Stimulated activated CD4-positive, alpha-beta T cell treated with anti-CD3 and anti-CD28 coated beads, Interleukin-2, amount 100 ng/mL, for 48 hours (primary cell): ENCODE results near the gene COL5A1.
"Not testable (repeated sequence)": the region's sequence is repeated elsewhere in the genome, so short reads cannot be mapped to it uniquely, and the experiment has no call there.

Experiments
- DNase-seq, 2 donors: peaks; one replicate each; pipeline ENCODE4 v3.0.0-alpha.2; 2020

COL5A1 gene

DNA sequence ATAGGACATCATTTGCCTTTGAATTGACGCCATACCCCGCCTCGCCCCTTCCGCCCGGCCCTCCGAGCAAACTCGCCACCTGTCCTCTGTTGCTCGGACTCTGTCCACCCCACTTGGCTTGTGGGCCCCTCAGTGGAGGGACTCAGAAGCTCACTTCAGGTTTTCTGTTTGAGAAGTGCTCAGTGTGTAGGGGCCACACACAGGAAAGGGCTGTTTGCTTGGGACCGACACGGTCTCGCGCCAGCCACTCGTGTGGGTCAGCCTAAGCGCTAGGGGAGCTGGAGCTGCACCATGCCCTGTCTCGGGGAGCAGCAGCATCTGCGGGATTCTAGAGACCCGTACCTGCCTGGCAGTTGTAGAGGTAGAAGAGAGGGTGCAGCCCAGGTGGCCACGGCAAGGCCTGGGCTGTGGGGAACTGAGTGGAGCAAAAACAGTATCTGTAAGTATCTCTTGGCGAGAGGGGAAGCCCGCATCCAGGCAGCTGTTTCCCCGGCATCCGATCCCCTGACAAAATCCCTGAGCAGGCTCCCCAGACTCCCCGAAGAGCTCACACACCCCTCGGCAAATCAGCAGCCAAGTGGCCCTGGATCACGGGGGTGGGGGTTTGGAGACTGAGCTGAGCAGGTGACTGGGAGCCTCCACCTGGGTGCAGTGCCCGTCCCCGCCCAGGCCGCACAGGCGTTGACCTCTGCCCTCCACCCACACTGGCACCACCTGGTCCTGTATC lies 52.2 kb downstream of the COL5A1 start:
- no peak for DNase-seq

DNA sequence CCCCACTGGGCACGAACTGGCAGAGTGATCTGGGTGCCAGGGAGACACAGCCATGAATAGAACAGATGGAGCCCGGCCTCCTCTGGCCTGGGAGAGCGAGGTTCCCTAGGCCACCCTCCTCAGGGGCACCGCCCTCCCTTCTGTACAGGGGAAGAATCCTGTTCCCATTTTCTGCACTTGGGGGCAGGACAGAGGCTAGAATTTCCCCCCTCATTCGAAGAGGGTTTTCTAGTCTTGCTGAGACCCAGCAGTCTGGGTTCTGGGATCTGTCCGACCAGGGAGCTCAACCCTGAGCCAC lies 52.7 kb downstream of the COL5A1 start:
- no peak for DNase-seq

DNA sequence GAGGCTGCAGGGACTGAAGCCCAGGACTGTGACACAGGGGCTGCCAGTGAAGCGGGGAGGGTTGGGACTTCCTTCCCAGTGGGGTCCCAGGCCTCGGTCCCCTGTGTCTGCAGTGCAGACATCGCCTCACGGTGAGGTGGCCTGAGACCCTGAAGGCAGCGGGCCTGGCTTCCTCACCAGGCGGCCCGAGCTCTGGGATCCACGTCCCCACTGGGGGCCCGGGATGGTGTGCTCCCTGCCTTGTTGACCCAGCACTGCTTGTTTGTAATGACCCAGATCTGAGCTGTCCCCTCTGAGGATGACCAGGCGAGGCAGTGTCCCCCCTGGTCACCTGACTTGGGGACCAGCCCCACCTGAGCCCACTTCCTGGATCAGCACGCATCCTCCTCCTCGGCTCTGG lies 53.1 kb downstream of the COL5A1 start:
- no peak for DNase-seq

DNA sequence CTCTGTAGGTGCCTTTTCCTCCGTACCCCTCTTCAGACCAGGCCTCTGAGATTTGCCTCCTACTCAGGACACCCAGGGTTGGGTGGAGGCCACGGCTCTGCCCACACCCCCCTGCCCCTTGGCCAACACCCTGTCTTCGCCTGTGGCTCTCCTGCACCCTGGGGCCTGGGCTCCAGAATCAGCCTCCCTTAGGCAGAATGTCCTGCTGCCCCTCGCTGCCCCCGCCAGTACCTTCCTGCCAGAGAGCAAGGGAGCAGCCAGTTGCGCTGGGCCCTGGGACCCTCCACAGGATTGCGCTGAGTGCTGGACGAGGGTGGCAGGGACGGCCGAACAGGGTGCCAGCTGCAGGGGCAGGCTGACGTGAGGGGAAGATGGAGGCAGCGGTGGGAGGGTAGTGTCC lies 53.5 kb downstream of the COL5A1 start:
- DNase-seq: no peak

DNA sequence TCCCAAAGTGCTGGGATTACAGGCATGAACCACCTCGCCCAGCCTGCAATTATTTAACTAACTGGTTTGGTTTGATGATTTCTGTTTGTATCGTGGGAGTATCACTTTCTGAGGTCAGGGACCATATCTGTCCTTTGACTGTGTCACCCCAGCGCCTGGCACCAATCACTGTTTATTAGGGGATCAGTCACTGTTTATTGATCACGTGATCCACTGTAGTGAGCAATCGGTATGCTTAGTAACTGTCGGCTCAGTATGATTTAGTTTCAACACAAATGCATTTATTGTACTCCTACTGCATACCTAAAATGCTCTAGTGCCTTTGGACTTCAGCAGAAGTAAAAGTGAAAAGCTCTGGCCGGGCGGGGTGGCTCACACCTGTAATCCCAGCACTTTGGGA lies 54.8 kb downstream of the COL5A1 start:
- DNase-seq: no peak

DNA sequence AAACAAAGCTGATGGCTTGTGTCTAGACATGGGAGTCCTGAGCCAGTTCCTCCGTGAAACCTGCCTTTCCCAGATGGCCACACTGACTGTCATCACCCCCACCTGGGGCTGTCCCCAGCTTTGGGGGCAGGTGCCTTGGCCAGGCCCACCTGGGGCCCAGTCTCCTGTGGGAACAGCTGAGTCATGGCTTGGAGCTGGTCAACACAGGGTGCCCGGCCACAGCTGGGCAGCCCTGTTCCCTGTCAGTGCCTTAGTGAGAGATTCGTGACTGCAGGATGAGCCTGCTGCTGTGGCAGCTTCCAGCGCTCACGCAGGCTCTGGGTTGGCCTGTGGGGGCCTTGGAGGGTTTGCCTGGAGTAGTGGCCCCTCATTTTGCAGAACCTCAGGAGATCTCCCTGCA lies 56.5 kb downstream of the COL5A1 start:
- DNase-seq: no peak

DNA sequence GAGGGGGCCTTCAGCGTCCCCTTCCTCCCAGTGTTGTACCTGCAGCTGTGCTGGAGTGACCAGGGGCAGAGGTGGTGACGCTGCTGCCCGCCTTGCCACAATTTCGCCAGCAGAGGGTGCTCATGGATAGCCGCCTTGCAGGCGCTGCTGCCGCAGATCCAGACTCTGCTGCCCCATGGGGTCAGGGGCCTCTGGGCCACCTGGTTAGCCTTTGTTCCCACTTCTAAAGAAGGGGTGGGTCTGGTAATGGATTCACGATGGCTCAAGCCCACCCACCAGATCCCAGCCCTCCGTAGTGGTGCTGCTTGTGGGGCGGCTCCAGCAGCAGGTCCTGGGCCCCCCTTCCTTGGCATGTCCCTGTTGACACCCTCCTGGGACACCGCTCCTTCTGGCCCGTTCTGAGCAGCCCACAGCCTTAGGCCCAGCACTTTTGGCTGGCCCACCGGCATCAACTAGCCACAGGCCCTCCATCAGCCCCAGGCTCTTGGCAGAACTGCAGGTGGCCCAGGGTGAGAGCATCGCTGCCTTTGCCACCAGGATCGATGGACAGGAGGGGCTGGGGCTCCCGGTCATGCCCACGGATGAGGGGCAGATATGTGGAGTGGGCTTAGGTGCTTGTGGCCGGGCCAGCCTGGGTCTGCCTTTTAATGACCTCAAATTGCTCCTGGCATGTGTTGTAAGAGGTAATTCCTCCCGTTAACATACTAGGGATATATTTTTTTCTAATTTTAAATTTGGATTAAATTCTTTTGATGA lies 57.2 kb downstream of the COL5A1 start:
- DNase-seq: peak; percentile 54 to 69

DNA sequence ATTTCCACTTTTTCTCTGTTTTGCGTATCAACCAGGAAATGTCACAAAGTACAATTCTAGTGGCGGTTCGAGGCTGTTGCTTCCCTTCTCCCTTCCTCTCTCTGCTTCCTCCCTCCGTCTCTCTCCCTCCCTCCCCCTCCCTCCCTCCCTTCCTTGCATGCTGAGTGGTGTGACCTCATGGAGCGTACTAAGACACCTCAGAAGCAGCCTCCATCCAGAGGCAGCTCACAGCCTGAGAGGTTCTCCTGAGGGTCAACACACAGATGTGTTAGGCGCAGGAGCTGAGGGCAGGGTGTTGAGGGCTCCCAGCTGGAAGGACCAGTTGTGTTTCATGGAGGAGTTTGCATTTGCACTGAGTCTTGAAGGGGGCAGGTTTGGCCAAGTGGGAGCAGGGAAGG lies 57.7 kb downstream of the COL5A1 start:
- DNase-seq: no peak

GRCh38 chr9:134700636-134701350 lies 59.2 kb downstream of the COL5A1 start:
- no peak for DNase-seq

DNA sequence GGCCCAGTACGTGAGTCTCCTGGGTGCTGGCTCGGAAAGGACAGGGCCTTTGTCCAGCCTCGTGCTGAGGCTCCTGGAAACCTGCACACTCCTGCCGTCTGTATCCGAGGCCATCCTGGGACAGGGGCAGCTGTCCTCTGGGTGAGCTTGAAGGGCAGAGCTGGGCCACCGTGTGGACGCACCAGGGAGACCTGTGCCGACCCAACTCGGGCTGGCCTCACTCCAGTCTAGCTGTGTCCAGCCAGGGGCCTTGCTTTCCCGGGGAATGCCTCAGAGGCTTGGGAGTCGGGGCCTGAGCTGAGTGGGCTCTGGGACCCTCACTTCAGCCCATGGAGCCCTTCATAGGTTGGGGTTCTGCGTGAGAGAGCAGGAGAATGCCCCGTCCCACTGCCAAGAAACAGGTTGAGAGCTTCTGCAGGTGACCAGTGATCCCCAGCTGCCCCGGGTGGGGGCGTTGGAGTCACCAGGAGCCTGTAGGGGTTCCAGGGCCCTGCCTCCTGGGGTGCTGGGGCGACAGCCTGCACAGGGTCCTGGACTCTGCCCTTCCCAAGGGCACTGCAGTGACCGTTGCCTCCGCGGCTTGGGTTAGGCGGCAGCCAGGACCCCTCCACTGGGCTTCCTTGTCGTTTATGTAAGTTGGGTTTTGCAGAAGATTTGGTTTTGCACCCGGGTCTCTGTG lies 60.1 kb downstream of the COL5A1 start:
- no peak for DNase-seq

GRCh38 chr9:134702291-134702690 lies 60.7 kb downstream of the COL5A1 start:
- DNase-seq: no peak

DNA sequence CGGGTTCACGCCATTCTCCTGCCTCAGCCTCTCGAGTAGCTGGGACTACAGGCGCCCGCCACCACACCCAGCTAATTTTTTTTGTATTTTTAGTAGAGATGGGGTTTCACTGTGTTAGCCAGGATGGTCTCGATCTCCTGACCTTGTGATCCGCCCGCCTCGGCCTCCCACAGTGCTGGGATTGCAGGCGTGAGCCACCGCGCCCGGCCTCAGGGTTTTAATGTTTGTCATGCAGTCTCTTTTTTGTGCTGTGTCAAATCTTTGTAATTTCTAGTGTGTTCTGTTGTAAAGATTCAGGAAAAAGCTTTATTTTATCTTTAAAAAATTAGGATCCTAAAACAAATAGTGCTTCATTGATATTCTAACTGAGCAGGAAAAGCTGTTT lies 62.1 kb downstream of the COL5A1 start:
- DNase-seq: not testable (repeated sequence)

GRCh38 chr9:134704498-134704897 lies 62.9 kb downstream of the COL5A1 start:
- DNase-seq: no peak

DNA sequence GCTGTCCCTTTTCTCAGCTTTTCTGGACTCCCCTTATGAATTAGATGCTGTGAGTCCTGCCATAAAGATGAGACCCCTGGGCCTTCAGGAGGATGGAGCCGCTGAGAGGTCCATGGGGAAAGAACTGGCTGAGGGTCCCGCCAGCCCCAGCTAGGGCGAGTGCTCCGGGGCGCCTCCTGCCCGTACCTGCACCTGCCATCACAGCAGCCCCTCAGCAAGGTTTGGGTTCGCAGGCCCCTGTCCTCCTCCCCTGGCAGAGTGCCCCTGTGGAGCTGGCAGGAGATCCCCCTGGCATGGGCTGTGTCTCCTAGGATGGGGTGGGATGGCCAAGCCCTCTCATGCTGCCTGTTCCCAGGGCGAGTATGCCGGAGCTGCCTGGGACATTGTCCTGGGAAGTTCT lies 64.2 kb downstream of the COL5A1 start:
- no peak for DNase-seq

- DNase-seq: no peak
Measured at GRCh38 chr9:134706522-134706921, 64.9 kb downstream of the COL5A1 start.

DNA sequence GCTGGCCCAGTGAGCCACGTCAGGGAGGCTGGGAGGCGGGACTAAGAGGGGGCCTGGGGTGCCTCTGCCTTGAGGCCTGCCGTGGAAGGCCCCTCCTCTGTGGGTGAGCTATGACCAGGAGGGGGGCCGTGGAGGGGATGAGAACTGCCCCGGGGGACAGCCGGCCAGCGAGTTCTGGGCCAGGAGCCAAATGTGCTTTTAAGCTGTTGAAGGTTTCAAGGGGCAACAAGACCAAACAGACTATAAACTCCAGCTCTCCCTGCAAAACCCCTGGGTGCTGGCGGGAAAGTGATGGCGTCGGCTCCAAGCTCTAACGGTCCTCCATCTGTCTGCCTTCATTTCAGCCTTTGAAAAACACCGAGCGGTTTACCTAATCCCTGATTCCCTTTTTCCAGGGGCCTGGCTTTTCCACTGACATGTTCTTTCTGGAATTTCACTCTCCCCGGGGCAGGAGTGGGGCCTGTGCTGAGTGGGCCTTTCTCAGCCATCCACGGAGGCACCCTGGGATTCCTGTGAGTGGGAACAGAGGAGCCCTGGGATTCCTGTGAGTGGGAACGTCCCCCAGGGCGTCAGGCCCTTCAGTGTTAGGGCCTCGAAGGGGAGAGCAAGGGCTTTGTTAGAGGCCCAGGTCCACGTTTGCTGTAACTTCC lies 65.6 kb downstream of the COL5A1 start:
- DNase-seq: no peak

- no peak for DNase-seq
Measured at GRCh38 chr9:134707731-134708671, 66.4 kb downstream of the COL5A1 start.

DNA sequence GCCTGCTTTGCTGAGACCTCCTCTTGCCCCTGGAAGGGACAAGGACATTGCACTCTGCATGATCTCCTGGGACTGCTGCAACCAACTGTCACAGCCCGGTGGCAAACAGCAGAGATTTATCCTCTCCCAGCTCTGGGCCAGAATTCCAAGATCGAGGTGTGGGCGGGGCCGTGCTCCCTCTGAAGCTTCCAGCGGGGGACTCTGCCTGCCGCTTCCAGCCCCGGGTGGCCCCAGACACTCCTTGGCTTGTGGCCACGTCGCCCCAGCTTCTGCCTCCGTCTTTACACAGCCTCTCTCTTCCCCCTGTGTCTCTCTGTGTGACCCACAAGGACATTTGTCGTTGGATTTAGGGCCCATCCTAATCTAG lies 67.1 kb downstream of the COL5A1 start:
- no peak for DNase-seq

- DNase-seq: no peak
Measured at GRCh38 chr9:134709512-134710270, 68.1 kb downstream of the COL5A1 start.

DNA sequence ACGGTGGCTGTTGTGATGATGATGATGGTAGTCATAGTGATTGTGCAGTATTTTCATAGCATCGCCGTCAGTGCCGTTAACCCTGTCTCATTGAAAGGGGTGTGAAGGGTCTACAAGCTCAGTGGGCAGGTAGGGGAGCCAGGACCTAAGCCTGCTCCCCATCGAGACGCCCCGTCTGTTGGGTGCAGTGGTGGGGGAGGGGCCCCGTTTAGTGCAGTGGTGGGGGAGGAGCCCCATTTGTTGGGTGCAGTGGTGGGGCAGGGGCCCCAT lies 68.6 kb downstream of the COL5A1 start:
- no peak for DNase-seq

- DNase-seq: no peak
Measured at GRCh38 chr9:134710901-134711300, 69.3 kb downstream of the COL5A1 start.

GRCh38 chr9:134712243-134712642 lies 70.6 kb downstream of the COL5A1 start:
- DNase-seq: no peak
